Measurements from ENCODE around the gene TUBB2A. TPM values are rescaled to one million over a fixed set of nuclear protein-coding genes. Genes with fewer than 3 reads are reported as not detected.

TUBB2A gene
- total and polyA plus RNA-seq, 2 of the 13 experiments (the other 11 are each of a cell fraction or from before 2014, with no cell fraction given) = 35.3 to 106 TPM

DNA sequence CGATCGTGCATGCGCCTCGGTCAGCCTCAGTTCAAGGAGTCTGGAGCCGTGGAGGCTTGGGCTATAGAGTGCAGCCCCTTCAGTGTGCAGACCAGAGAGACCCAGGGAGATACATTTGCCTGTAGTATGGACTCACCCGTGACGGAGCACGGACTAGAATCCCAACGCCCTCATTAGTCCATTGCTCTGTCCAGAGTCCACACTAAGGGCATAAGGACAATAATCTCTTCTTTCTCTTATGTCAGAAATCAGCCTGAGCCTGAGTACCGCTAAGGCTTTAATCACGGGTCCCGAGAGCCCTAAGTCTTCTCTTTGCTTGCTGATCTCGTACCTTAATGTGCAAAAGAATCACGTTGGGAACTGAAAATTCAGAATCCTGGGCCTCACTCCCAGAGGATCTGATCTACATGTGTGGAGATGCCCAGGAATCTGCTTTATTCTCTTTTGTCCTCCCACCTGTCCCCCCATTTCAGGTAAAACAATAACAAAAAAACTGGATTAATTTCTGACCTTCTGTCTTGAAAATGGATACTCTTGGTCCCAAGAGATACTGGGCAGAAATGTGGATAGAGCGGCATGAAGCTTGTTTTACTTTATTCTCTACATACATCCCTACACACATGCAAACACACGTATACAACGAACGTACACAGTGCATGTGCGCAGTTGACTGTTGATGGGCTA lies 38.2 kb downstream of the TUBB2A start (continued):
- TF ChIP-seq, protein P1, sequence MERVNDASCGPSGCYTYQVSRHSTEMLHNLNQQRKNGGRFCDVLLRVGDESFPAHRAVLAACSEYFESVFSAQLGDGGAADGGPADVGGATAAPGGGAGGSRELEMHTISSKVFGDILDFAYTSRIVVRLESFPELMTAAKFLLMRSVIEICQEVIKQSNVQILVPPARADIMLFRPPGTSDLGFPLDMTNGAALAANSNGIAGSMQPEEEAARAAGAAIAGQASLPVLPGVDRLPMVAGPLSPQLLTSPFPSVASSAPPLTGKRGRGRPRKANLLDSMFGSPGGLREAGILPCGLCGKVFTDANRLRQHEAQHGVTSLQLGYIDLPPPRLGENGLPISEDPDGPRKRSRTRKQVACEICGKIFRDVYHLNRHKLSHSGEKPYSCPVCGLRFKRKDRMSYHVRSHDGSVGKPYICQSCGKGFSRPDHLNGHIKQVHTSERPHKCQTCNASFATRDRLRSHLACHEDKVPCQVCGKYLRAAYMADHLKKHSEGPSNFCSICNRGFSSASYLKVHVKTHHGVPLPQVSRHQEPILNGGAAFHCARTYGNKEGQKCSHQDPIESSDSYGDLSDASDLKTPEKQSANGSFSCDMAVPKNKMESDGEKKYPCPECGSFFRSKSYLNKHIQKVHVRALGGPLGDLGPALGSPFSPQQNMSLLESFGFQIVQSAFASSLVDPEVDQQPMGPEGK (CRISPR knock-in tag; IDR thresholded peaks at IDR 0.05) = no peak; the same call in 1 of the 2 replicates
- TF ChIP-seq FOXA1 (IDR thresholded peaks at IDR 0.05) (no peak), FOXA1 (CRISPR knock-in tag; IDR thresholded peaks at IDR 0.05) (no peak), SIN3A (IDR thresholded peaks at IDR 0.05; ENCODE audit: borderline replicate concordance, low read depth, low read length) (peak; percentile 23; the same call in 1 of the 2 replicates), NCOA2 (CRISPR knock-in tag; IDR thresholded peaks at IDR 0.05) (no peak), NONO (IDR thresholded peaks at IDR 0.05) (no peak), NONO (CRISPR knock-in tag; conservative IDR thresholded peaks at IDR 0.05) (no peak), PHF21A (CRISPR knock-in tag; IDR thresholded peaks at IDR 0.05) (no peak), ZBTB14 (CRISPR knock-in tag; IDR thresholded peaks at IDR 0.05) (no peak), NFYC (CRISPR knock-in tag; IDR thresholded peaks at IDR 0.05) (no peak), MXD4 (CRISPR knock-in tag; IDR thresholded peaks at IDR 0.05) (peak; percentile 1; the same call in 1 of the 2 replicates), CEBPG (CRISPR knock-in tag; IDR thresholded peaks at IDR 0.05) (no peak), KDM2A (CRISPR knock-in tag; IDR thresholded peaks at IDR 0.05; ENCODE audit: borderline replicate concordance, low read depth) (no peak; the same call in 1 of the 2 replicates), SP140L (CRISPR knock-in tag; IDR thresholded peaks at IDR 0.05; ENCODE audit: borderline replicate concordance) (no peak), NCOA1 (CRISPR knock-in tag; IDR thresholded peaks at IDR 0.05) (no peak), YEATS2 (CRISPR knock-in tag; IDR thresholded peaks at IDR 0.05; ENCODE audit: borderline replicate concordance) (no peak), ZNF768 (CRISPR knock-in tag; IDR thresholded peaks at IDR 0.05) (no peak; the same call in 1 of the 2 replicates), CBX5 (CRISPR knock-in tag; IDR thresholded peaks at IDR 0.05; ENCODE audit: borderline replicate concordance) (no peak)
- TF ChIP-seq, protein P2, sequence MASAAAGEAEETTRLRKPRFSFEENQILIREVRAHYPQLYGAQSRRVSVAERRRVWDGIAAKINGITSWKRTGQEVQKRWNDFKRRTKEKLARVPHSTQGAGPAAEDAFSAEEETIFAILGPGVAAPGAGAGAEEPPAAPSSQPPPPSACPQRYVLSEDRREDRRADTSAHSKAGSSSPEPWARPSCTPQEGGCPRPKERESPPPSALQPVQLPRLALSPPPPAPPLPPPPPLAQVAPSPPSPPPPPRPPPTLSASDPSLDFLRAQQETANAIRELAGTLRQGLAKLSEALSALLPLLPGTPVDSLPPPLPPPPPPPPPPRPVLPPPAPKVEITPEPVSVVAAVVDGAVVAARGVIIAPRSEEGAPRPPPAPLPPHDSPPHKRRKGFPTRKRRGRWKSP (CRISPR knock-in tag; IDR thresholded peaks at IDR 0.05) = no peak; the same call in 1 of the 2 replicates
- TF ChIP-seq, protein P3, sequence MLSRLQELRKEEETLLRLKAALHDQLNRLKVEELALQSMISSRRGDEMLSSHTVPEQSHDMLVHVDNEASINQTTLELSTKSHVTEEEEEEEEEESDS (CRISPR knock-in tag; IDR thresholded peaks at IDR 0.05; ENCODE audit: borderline replicate concordance) = 0 out of 2 replicates have a peak, but pooled peaks have one; percentile 24

Measured in HepG2 (cell line).